ENCODE measurements around the gene TXNIP.
"Not testable (repeated sequence)": the region's sequence is repeated elsewhere in the genome, so short reads cannot be mapped to it uniquely, and the experiment has no call there.

The TXNIP gene, protein sequence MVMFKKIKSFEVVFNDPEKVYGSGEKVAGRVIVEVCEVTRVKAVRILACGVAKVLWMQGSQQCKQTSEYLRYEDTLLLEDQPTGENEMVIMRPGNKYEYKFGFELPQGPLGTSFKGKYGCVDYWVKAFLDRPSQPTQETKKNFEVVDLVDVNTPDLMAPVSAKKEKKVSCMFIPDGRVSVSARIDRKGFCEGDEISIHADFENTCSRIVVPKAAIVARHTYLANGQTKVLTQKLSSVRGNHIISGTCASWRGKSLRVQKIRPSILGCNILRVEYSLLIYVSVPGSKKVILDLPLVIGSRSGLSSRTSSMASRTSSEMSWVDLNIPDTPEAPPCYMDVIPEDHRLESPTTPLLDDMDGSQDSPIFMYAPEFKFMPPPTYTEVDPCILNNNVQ
- total RNA-seq, result 27.0 to 991 (median 287) reads per million in 17 experiments

DNA sequence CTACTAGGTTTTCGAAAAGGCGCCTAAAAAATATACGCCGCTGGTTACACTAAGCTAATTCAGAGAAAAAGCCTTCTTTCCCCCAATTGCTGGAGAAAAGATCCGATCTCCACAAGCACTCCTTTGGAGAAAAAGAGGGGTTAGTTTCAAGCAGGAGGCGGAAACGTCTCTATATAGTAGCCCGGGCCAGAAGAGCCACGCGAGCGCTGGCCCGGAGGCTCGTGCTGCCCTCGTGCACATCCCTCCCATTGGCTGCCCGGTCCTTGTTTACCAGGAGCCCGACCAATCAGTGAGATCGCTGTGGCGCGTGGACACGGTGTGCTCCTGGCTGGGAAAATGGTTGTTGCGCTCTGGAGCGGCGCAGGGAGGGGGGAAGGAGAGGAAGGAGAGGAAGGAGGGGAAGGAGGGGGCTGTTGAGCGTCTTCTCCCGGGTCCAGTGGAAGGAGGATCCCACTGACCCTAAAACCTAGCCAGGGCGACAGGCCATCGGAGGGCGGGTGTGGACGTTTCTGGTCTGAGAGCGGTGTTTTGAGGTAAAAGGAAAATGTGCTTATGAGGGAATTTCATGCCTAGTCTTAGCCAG, at the start of gene TXNIP:
Gene TXNIP (minus strand): TSS at position 147 of the 583 bp plus-strand sequence. CDS start 313 bp downstream, outside the sequence.
- peak; percentile 96 to 99 (median 98) for DNase-seq

DNA sequence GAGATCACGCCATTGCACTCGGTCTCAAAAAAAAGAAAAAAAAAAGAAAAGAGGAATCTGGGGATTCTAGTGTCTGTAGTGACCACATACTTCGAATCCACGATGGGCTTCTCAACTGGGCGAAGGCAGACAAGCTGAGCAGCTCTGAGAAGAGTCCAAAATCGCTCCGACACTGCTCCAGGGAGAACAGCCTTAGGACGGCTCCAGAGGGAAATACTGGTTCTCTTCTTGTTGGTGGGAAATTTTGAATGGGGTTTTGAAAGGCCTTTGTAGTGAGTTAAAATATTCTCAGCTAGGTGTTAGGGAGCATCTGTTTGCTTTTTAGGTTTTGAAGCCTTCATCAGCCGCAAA, 43.4 kb upstream of the TXNIP start:
- no peak for DNase-seq

DNA sequence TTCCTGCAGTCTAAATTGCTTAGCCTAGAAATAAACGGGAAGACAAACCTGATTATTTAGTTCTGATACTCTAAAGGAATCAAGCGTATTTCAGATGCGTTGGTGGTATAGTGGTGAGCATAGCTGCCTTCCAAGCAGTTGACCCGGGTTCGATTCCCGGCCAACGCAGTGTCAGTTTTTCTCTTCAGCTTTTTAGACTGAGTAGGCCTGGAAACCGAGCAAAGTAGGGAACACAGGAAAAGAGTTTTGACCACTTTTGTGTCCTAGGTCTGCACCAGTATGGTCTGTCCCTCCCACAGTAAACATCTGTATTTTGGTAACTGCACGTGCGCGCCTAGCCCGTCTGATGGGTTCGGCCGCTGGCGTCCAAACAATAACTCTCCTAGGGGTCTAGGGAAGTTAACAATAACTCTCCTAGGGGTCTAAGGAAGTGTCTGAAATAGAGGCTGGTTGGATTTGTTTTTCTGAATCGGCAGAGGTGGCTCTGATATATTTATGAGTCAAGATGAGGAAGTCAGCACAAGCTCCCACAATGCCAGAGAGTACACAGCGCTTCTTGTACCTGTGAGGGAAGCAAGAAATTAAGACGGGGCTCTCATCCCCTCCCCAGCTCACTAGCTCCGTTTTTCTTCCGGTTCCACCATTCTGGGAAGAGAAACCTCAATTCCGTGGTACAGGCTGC, 40.7 kb upstream of the TXNIP start:
- DNase-seq, result peak; percentile 82 to 89 (median 85)

DNA sequence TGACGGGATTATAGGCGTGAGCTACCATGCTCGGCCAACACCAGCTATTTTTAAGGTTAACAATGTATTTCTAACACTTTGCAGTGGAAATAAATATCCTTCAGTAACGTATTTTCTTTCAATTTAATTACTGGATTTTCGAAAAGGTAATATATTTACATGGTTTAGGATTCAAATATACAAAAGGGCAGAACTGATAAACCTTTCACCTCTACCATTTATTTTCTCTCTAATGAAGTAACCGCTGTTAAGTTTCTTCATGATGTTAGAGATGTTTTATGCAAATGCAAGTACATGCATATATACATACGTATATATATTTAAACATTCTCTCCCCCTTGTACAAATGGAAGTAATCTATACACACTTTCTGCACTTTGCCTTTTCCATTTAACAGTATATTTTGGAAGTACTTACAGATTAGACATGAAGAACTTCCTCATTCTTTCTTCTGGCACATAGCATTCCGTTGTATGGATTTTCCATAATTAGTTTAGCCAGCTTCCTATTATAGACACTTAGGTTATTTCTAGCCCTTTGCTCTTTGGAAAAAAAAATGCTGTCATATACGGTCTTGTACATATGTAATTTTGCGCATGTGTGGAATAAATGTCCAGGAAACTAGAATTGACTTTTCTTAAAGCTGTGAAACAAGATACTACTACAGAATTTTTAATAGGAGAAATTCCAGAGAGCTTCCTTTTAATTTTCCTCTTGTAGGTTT, 40.0 kb upstream of the TXNIP start:
- DNase-seq, result peak in 2 of 4 experiments; percentile 62 to 70

DNA sequence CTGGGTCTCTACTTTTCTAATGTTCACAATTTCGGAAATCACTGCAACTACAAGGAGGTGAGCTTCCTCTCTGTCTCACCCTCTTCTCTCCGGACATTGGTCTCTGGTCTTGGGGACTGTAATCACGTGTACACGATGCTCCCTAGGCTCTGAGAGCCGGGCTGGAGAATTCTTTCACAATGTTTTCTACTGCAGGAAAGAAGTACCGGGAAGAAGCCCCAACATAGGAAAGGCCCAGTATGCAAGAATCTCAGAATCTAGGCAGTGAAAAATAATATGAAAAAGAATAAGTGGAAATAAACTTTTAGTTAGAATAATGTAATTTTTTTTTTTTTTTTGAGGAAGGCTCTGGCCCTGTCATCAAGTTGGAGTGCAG, 38.7 kb upstream of the TXNIP start:
- DNase-seq, result peak; percentile 38 to 57 (median 55)

DNA sequence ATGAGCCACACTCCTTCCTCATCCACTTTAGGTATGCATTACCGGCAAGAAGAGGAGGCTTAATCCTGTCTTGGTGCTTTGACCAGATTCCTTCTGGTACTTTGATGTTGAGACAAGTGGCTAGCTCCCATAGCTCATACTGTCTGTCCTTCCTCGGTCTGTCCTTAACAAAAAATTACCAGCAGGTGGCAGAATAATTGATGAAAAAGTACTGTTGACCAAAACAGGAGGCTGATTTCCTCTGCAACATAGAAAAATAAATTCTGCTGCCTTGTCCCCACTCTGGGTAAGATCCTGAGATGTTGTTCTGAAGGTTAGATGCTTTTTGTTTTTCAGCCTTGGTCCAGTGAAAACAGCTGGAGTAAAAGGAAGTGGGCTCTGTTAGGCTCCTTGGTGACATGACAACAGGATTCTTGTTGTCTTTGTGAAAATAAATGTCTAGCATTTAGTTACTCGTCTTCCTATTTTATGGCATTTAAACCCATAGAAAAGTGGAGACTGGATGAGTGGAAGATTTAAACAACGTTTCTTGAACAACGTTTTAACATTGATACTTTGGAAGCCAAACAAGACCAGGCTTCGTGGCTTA, 36.3 kb upstream of the TXNIP start:
- peak; percentile 35 to 77 (median 54) for DNase-seq

DNA sequence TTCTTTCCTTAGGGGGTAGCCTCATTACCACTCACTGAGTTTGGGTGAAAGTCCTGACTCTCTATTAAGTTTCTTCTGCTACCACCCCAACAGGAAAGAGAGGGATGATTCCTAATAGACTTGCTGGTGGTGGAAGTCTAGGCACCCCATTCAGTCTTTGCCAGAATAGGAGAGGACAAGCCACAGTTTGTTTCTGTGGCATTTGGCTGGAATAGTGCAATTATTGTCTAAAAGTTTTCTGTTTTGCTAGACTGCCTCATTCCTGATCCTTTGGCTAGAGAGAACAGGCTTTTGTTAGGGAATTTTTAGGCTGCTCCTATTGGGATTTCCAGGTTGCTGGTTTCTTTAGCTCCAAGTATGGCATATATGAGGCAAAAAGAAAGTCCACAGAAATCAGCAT, 35.1 kb upstream of the TXNIP start:
- DNase-seq, result no peak

DNA sequence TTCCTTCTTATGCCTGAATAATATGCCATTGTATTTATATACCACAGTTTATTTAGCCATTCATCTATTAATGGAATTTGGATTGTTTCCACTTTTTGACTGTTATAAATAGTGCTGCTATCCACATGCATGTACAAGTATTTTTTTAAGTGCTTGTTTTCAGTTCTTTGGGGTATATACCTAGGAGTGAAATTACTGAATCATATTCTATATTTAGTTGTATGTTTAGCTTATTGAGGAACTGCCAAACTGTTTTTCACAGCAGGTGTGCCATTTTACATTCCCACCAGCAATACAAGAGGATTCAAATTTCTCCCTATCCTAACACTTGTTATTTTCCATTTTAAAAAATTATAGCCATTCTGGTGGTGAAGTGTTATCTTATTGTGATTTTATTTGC, 32.7 kb upstream of the TXNIP start:
- DNase-seq, result no peak

DNA sequence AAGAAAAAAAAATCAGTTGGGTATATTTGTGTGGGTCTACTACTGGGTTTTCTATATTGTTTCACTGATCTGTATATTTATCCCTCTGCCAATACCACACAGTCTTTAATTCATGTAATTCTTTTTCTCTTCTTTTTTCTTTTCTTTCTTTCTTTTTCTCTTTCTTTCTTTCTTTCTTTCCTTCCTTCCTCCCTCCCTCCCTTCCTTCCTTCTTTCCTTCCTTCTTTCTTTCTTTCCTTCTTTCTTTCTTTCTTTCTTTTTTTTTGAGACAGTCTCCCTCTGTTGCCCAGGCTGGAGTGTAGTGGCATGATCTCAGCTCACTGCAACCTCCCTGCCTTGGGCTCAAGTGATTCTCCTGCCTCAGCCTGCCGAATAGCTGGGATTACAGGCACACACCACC, 30.3 kb upstream of the TXNIP start:
- DNase-seq, result not testable (repeated sequence)

DNA sequence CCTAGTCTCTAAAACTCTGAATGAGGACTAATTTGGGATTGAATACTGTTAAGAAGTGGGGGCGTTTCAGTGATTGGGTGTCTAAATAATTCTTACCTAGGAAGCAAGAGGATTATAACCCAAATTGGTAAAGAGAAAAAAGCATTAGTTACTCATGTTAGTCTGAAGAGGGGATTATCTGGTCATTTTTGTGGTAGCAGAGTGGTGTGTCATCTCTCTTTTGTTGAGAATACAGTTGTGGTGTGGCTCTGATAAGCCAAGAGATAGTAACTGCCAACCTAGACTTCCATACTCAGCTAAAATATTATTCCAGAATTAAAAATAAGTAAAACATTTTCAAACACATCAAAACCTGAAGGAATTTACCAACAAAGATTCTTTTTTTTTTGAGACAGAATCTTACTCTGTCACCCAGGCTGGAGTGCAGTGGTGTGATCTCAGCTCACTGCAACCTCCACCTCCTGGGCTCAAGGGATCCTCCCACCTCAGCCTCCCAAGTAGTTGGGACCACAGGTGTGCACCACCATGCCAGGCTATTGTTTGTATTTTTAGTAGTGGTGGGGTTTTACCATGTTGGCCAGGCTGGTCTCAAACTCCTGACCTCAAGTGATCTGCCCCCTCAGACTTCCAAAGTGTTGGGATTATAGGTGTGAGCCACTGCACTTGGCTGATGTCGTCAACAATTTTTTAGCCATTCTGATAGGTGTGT, 29.6 kb upstream of the TXNIP start:
- DNase-seq, result not testable (repeated sequence)

DNA sequence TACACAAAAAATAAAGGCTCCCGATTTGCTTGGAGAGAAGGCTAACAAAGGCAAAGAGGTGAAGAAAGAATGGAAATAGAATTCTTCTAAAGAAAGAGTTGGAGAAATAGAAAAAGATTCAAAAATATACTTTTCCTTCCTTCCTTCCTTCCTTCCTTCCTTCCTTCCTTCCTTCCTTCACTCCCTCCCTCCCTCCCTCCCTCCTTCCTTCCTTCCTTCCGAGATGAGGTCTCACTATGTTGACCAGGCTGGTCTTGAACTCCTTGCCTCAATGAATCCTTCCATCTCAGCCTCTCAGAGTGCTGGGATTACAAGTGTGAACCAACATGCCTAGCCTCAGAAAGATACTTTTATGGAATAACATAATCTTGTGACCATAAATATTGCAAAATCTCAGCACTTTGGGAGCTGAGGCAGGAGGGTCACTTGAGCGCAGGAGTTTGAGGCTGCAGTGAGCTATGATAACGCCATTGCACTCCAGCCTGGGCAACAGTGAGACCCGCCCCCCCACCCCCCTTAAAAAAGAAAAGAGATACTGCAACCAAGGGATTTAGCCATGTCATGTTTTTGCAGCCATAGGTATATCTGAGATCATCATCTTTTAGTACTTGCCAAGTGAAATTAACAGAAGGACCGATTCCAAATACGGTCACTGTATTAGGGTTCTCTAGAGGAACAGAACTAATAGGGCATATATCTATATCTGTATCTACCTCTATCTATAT, 26.2 kb upstream of the TXNIP start:
- no peak for DNase-seq

DNA sequence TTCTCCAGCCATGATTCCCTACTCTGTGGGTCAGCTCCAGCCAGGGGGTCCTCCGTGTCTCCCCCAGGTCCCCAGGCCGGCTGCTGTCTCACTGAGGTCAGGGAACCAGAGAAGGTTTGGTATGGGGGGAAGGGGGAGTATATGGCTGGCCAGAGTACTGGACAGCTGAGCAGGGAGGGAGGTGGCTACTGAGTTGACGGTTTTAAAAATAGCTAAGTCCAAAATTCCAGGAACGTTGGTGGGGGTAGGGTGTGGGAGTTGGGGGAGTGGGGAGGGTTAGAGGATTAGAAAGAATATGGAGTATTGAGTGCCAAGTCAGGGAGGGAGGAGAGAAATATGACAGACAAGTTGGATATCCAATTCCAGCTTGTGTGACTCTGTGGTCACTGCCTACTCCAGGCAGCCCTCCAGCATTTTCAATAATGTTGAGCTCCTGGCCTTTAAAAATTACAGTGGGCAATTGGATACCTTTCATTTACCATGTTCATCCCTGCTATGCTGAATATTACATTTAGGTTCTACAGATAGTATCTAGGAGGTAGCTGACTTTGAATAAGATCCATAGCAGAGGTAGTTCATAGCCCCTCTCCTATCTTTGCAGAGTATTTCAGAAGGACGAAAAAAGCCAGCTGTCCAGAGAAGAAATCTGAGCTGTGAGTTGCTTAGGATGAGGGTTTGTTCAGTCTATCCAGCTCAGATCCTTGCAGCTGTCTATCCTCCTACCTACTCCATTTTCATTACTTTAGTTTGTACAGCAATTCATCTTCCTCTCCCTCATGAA, 25.4 kb upstream of the TXNIP start, which contains the start of gene HJV:
Gene HJV (minus strand): TSS at position 114 of the 781 bp plus-strand sequence. CDS start 1,504 bp downstream, outside the sequence.
- no peak for DNase-seq

DNA sequence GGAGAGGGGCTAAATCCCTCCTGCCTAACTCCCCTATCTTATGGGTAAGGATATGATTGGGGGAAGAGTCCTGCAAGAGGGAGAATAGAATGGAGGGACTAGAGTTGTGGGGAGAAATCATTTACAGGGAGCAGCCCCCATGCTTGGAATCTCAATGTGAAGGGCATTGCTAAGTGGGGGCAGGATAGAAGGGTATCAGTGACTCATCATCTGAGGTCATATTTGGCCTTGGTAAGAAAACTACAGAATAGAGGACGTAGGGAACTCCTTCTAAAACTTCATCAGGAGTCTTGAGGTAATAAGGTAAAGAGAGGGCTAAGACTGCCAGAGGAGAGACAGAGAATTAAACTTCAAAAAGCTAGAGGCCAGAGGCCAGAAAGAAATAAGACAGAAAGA, 24.7 kb upstream of the TXNIP start:
- DNase-seq, result no peak

DNA sequence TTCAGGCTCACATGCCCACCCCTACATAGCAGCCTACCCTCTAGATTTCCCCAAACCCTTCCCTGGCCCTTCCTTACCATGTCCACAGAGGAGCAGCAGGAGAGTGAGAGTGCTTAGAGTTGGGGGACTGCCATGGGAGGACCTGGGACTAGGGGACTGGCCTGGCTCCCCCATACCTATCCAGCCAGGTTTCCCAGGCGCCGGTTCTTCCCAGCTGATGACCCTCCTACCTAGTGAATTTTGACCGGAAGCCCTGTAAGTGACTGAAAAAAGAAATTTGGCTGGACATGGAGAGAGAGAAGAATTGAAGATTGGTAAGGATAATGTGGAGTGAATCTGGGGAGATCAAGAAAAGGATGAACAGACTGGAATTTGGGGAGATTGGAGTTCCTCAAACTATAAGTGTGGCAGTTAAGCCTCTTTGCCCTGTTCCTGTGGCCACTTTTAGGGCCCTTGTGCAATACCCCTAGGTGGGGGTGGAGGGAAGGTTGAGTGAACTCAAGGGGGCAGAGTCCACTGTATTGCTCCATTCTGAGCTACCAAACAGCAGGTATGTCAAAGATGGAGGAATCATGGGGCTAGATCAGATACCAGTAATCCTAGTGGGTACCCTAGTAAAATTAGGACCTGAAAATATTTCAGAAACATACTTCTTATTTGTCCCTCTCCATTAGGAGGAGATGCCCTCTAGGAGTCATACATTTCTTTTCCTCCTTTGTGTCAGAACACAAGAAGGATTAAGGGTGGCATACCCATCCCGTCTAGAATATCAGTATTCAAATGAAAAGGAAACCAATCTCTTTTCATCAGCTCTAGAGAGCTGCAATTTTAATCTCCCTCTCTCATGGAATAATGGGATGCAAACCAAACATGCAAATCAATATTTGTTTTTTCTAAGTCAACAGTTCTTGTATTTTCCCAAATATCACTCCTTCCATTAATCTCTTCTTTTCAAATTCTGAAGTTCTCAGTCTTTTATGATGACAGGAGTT, 24.0 kb upstream of the TXNIP start:
- DNase-seq, result peak in 1 of 4 experiments; percentile 17

DNA sequence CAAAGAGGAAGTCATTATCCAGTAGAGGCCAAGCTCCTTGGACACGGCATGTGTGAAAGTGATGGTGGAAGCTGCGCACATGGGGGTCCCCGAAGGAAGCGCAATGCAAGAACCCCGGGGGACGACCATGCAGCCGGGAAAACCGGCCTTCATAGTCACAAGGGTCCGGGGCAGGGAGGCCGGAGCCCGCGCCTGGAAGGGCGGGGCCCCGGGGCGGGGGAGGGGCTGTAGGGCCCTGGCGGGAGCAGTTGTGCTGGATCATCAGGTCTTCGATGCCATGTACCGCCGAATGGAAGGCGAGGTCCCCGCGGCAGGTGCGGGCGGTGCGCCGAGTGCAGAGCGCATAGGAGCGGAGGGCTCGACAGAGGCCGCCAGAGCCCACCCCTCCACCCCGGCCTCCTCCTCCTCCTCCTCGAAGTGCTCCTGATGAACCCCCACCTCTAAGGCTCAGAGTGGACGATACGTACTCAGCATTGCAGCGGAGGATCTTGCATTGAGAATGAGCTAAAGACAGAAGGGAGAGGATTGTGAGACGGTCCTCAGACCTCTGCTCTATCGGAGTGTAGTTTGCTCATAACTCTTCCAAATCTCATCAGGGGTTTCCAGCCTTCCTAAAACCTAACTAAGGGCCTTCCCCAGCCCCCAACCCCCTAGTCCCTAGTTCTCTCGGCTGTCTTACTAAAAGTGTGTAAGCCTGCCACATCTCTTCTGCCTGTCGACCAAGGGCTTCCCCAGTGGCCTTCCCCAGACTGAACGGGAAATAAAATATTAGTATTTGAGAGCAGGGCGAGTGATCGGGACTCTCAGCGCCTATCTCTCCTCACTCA, 23.1 kb upstream of the TXNIP start:
- no peak for DNase-seq

DNA sequence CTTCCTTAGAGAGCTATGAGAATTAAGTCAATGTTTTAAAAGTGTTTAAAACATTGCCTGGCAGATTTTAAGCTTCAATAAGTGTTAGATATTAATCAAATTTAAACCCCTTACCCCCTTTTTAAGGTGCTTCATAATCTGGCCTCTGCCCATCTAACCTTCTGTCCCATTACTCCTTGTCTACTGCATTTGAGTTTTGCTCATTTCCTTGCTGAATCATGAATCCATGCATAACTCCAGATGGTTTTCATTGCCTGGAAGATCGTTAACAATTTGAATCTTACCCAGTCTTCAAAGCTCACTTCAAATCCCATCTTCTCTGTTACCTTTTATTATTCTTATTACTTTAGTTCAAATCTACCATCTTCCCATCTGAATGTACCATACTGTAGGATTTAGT, 20.5 kb upstream of the TXNIP start:
- DNase-seq, result no peak

DNA sequence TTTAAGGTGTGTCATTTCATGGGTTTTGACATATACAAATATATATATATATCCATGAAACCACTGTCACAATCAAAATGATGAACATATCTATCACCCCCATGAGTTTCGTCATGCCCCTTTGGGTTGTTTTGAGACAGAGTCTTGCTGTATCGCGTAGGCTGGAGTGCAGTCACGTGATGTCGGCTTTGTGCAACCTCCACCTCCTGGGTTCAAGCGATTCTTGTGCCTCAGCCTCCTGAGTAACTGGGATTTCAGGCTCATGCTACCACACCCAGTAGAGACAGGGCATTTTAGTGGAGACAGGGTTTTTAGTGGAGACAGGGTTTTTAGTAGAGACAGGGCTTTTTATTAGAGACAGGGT, 17.2 kb upstream of the TXNIP start:
- peak; percentile 42 to 73 (median 63) for DNase-seq
